Measurements from ENCODE around the gene MCC.

- no peak for TF ChIP-seq EZH2 (optimal IDR thresholded peaks at IDR 0.05; ENCODE audit: low read depth, low read length)
- TF ChIP-seq CTCF (IDR thresholded peaks at IDR 0.05; ENCODE audit: low read length), result no peak
- TF ChIP-seq EZH2phosphoT487 (IDR thresholded peaks at IDR 0.05; ENCODE audit: low read length), result no peak
These were observed 216.4 kb downstream of the MCC start for GRCh38 chr5:113271745-113272454.

All from MM.1S (cell line).